HG03060 (cell line): ENCODE measurements around the gene FAM89B.

Experiments
- ATAC-seq: cut with Tn5 transposase; IDR thresholded peaks from one replicate; pipeline ENCODE4 v1.9.1; 2021; ENCODE audit warnings: low read depth, moderate number of reproducible peaks; ENCODE audit not compliant: unreplicated experiment

Gene FAM89B

GRCh38 chr11:65573391-65574079 is 1.2 kb downstream of the FAM89B start:
- ATAC-seq, result no peak

- ATAC-seq, result no peak
Measured at GRCh38 chr11:65574109-65574810, 1.9 kb downstream of the FAM89B start.

- ATAC-seq, result no peak
Measured at GRCh38 chr11:65574811-65575567, 2.7 kb downstream of the FAM89B start.

- no peak for ATAC-seq
Measured at GRCh38 chr11:65575568-65576231, 3.4 kb downstream of the FAM89B start, which contains the start of gene EHBP1L1. TSS of gene EHBP1L1 (plus strand) at chr11:65576053. CDS start at chr11:65576303, 250 bp downstream.

GRCh38 chr11:65576232-65576866 is 4.0 kb downstream of the FAM89B start:
- ATAC-seq, result no peak

GRCh38 chr11:65576867-65577755 is 4.8 kb downstream of the FAM89B start:
- ATAC-seq, result no peak

GRCh38 chr11:65577756-65578109 is 5.4 kb downstream of the FAM89B start:
- ATAC-seq, result no peak

GRCh38 chr11:65578134-65578533 is 5.8 kb downstream of the FAM89B start:
- ATAC-seq, result no peak

GRCh38 chr11:65578667-65579066 is 6.3 kb downstream of the FAM89B start:
- no peak for ATAC-seq

- ATAC-seq, result no peak
Measured at GRCh38 chr11:65579291-65579690, 7.0 kb downstream of the FAM89B start.

- no peak for ATAC-seq
Measured at GRCh38 chr11:65580031-65580692, 7.8 kb downstream of the FAM89B start.

- ATAC-seq, result no peak
Measured at GRCh38 chr11:65580756-65581155, 8.4 kb downstream of the FAM89B start.

GRCh38 chr11:65581928-65582327 is 9.6 kb downstream of the FAM89B start:
- no peak for ATAC-seq

GRCh38 chr11:65583589-65583988 is 11.3 kb downstream of the FAM89B start:
- ATAC-seq, result no peak

GRCh38 chr11:65584106-65584505 is 11.8 kb downstream of the FAM89B start:
- no peak for ATAC-seq

- no peak for ATAC-seq
Measured at GRCh38 chr11:65584723-65585171, 12.4 kb downstream of the FAM89B start.

GRCh38 chr11:65585396-65586246 is 13.3 kb downstream of the FAM89B start:
- no peak for ATAC-seq

GRCh38 chr11:65586247-65586630 is 13.9 kb downstream of the FAM89B start:
- no peak for ATAC-seq
